Posterior cingulate gyrus (tissue), 11 donors: ENCODE data around the gene KIF5C.

Experiments used
- DNase-seq, 10 donors: peaks; one replicate each; pipeline versions ENCODE4 v3.0.0 to v3.0.0-alpha.2; 2020 to 2021; ENCODE audit warnings: mixed read lengths in 3 of 10
- intact Hi-C: fragments of 100-400 bp; cut with DNase I; formaldehyde crosslinking; loops from one replicate; pipeline ENCODE4 v1.15.1; 2023

The KIF5C gene

GRCh38 chr2:148981781-148982180, 106.8 kb downstream of the KIF5C start:
- intact Hi-C loops, result no loop called here
- DNase-seq, result no peak

- DNase-seq, result peak in 6 of 10 donors; percentile 39 to 92 (median 62)
- intact Hi-C loops, result no loop called here
Measured at GRCh38 chr2:148982282-148982681, 107.3 kb downstream of the KIF5C start.

- no peak for DNase-seq
- intact Hi-C loops, result no loop called here
Measured at GRCh38 chr2:148983896-148984295, 108.9 kb downstream of the KIF5C start.

GRCh38 chr2:148984449-148984848, 109.4 kb downstream of the KIF5C start:
- intact Hi-C loops, result no loop called here
- DNase-seq, result no peak

- intact Hi-C loops, result no loop called here
- no peak for DNase-seq
Measured at GRCh38 chr2:148987286-148987685, 112.3 kb downstream of the KIF5C start.

GRCh38 chr2:148988337-148988736, 113.3 kb downstream of the KIF5C start:
- intact Hi-C loops, result no loop called here
- no peak for DNase-seq

- intact Hi-C loops, result loop anchor here (2.0 to 10.0 kb wide), 2 partner anchors 349 to 1055 kb away; no protein-coding TSS in a partner anchor
- peak in 4 of 10 donors; percentile 35 to 64 (median 56) for DNase-seq
Measured at GRCh38 chr2:148989882-148990493, 115.0 kb downstream of the KIF5C start.

- no peak for DNase-seq
- intact Hi-C loops, result loop anchor here (2.0 to 10.0 kb wide), 2 partner anchors 350 to 1056 kb away; no protein-coding TSS in a partner anchor
Measured at GRCh38 chr2:148990968-148991367, 115.9 kb downstream of the KIF5C start.

- DNase-seq, result no peak
- intact Hi-C loops, result loop anchor here (10.0 kb wide), 1 partner anchor 1058 kb away; no protein-coding TSS in a partner anchor
Measured at GRCh38 chr2:148992448-148992847, 117.4 kb downstream of the KIF5C start.

GRCh38 chr2:148993351-148993750, 118.3 kb downstream of the KIF5C start:
- DNase-seq, result no peak
- intact Hi-C loops, result loop anchor here (10.0 kb wide), 1 partner anchor 1059 kb away; no protein-coding TSS in a partner anchor

- intact Hi-C loops, result loop anchor here (10.0 kb wide), 1 partner anchor 1060 kb away; no protein-coding TSS in a partner anchor
- DNase-seq, result no peak
Measured at GRCh38 chr2:148994341-148994740, 119.3 kb downstream of the KIF5C start.

GRCh38 chr2:148996805-148997204, 121.8 kb downstream of the KIF5C start:
- intact Hi-C loops, result loop anchor here (10.0 kb wide), 1 partner anchor 1062 kb away; no protein-coding TSS in a partner anchor
- no peak for DNase-seq

GRCh38 chr2:148998165-148998830, 123.3 kb downstream of the KIF5C start:
- intact Hi-C loops, result loop anchor here (10.0 kb wide), 1 partner anchor 1063 kb away; no protein-coding TSS in a partner anchor
- peak in 1 of 10 donors; percentile 85 for DNase-seq

- DNase-seq, result no peak
- intact Hi-C loops, result loop anchor here (10.0 kb wide), 1 partner anchor 1064 kb away; no protein-coding TSS in a partner anchor
Measured at GRCh38 chr2:148998831-148999200, 123.8 kb downstream of the KIF5C start.

- intact Hi-C loops, result loop anchor here (10.0 kb wide), 1 partner anchor 1065 kb away; no protein-coding TSS in a partner anchor
- no peak for DNase-seq
Measured at GRCh38 chr2:148999451-148999921, 124.5 kb downstream of the KIF5C start.

- no peak for DNase-seq
- intact Hi-C loops, result no loop called here
Measured at GRCh38 chr2:149000158-149000938, 125.3 kb downstream of the KIF5C start.

- intact Hi-C loops, result no loop called here
Measured at GRCh38 chr2:149001496-149001895, 126.5 kb downstream of the KIF5C start.

GRCh38 chr2:149002378-149002890, 127.4 kb downstream of the KIF5C start:
- intact Hi-C loops, result no loop called here
- peak in 1 of 10 donors; percentile 70 for DNase-seq

More at GRCh38 chr2:149001496-149001895, 126.5 kb downstream of the KIF5C start:
- DNase-seq, result peak in 6 of 10 donors; percentile 50 to 93 (median 62)

- peak in 8 of 10 donors; percentile 66 to 96 (median 80) for DNase-seq
- intact Hi-C loops, result no loop called here
Measured at GRCh38 chr2:149002891-149003740, 128.1 kb downstream of the KIF5C start.
